H54 (cell line): ENCODE measurements around the gene COL23A1.

ENCODE experiments used
- DNase-seq: peaks from one replicate; pipeline ENCODE4 v3.0.0; 2011; ENCODE audit warnings: low spot score, mixed read lengths; ENCODE audit not compliant: insufficient read length
- FAIRE-seq: peaks from 3 replicates; lab custom pipeline; 2011; peaks lifted over from hg19 to GRCh38; lab: Jason Lieb, UNC
- POLR2A ChIP-seq: IDR thresholded peaks from 2 replicates; pipeline ENCODE4 v1.6.1; 2011; ENCODE audit warnings: low read depth, mild to moderate bottlenecking, low read length

COL23A1 gene

DNA sequence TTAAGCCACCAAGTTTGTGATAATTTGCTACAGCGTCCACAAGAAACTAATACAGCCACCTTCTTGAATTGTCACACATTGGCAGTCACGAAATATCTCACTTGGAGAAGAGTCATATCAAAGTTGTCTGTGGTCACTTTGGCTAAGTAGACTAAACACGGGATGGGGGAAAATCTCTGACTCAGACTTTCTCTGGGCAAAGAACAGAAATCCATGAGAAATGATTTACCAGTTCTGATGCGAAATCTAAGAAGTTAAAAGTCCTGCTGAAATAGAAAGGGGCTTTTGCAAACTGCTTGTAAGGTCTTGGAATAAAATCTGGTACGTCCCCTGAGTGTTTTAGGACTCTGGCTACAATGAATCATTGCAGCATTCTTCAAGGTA is 158.4 kb downstream of the COL23A1 start:
- TF ChIP-seq POLR2A: no peak
- FAIRE-seq (no peak), DNase-seq (no peak)

DNA sequence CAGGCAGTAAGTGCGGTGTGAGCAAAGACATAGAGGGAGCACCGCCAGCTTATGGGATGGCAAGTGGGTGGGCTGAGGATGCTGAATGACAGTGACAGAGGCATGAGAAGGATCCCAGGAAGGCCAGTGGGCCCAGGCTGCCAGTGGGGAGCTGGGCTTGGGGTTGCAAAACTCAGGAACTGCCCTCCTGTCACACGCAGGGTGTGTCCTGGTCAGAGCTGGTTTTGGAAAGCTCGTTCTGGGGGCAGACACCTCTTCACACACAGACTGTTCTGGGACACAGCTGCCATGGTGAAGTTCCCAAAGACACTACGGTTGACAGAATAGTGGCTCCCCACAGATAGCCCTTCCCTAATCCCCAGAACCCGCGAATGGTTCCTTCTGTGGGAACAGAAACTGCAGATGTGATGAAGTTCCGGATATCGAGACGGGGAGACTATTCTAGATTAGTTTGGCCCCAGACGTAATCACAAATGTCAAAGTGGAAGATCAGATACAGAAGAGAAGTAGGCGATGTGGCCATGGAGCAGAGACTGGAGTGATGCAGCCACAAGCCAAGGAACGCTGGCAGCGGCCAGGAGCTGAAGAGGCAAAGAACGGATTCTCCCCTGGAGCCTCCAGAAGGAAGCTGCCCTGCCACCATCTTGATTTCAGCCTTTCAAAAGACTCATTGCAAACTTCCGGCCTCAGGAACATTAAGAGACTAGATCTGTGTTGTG is 159.0 kb downstream of the COL23A1 start:
- DNase-seq: no peak
- no peak for TF ChIP-seq POLR2A

GRCh38 chr5:178430186-178431062 is 159.8 kb downstream of the COL23A1 start:
- TF ChIP-seq POLR2A: no peak
- DNase-seq (no peak), FAIRE-seq (no peak)

More for the DNA sequence above, 159.0 kb downstream of the COL23A1 start:
- no peak for FAIRE-seq

DNA sequence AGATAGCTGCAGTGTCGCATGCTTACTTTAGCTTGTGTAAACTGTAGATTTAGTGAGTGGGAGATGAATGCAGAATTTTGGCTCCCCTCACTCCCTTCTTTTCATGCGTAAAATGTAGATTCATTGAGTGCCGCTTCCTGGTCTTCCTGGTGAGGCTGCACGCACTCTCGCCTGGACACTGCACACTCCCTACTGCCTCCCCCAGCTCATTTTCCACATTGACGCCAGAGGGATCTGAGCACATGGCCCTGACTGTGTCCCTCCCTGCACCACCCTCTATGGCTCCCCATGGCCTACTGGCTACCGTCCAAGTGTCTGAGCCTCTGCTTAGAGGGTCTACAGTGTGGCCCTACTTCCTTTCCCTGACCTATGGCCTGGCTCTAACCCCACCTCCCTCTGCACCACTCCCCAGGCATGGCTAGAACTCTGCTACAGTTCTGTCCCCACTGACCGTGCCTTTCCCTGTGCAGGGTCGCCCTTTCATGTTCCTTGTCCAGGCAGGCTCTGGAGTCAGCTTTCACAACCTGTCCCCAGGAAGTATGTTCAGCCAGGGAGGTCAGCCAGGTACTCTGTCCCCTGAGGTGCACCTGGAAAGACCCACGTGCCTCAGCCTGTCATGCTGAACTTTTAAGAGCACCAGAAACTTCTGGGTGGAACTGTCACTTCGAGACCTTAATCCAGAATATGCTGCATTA is 160.6 kb downstream of the COL23A1 start:
- DNase-seq (no peak), FAIRE-seq (no peak)

DNA sequence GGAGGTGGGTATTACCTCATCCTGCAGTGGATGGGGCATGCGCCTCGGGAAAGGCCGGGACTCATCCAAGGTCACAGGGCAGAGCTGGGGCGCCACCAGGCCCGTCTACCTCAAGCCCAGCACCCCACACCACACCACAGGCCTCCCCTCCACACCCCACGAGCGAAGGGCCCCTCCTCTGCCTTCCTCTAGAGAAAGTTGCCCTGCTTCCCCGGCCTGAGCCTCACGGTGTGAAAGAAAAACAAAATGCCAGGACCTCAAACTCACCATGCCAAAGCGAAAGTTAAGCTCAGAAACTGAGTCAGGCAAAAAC is 161.1 kb downstream of the COL23A1 start:
- FAIRE-seq: no peak
- TF ChIP-seq POLR2A: no peak
- no peak for DNase-seq

More for the DNA sequence above, 160.6 kb downstream of the COL23A1 start:
- TF ChIP-seq POLR2A: no peak

DNA sequence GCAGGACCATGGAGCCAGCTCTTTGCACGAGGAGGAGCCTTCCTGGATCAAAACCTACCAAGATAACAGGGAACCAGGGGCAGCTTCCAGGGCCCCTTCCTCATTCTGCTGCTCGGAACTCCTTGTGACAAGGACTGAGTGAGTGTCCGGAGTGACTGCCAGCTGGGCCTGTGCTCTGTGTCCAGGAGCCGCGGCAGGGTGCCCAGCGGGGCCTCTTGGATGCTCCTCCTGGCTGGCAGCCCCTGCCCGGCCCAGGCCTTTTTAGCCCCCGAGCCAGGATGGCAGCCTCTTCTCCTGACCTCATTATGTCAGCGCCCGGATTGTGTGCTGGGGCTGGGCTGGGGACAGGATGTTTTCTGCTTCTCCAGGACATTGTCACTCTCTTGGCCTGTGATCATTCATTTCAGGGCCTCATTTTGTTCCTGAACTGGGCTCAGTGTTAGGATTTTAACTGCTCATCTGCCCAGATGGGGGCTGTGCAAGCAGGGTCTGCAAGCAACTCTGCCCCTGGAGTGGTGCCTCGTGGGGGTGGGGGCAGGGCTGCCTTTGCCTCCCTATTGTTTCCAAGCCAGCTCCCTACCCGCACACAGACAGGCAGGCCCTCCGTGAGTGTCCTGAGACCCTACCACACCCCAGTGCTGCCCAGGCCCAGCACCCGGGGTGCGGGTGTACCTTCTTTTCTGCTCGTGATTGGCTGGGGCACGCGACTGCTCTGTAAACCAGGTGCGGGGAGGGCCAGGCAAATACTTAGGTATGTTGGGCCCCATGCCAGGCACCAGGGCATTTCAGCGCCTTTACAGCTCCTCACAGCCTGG is 161.6 kb downstream of the COL23A1 start:
- no peak for TF ChIP-seq POLR2A
- FAIRE-seq (no peak), DNase-seq (no peak)

GRCh38 chr5:178427576-178428197 is 162.5 kb downstream of the COL23A1 start:
- DNase-seq: no peak
- FAIRE-seq: no peak
- TF ChIP-seq POLR2A: no peak

DNA sequence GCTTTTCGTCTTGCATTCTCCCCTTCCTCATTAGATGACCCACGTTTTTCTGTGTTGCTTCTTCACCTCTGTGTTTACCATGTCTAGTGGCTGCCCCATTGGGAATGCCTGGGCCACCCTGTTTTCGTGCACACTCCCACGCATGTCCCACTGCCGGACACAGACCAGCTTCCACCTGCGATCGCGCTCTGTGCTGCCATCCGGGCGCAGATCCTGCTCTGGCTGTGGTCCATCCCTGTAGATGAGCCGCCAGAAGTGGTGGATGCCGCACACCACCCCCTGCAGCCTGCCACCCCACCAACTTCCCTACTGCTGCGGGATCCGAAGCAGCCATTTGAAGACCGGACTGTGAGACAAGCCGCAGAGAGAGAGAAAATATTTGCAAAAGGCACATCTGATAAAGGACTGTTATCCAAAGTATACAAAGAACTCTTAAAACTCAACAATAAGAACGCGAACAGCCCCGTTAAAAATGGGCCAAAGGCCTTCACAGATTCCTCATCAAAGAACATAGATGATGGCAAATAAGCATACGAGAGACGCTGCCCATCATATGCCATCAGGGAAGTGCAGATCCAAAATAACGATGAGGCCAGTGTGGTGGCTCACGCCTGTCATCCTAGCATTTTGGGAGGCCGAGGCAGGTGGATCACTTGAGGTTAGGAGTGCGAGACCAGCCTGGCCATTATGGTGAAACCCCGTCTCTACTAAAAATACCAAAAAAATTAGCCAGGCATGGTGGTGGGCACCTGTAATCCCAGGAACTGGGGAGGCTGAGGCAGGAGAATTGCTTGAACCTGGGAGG is 163.7 kb downstream of the COL23A1 start:
- DNase-seq (no peak), FAIRE-seq (no peak)
- TF ChIP-seq POLR2A: no peak

GRCh38 chr5:178425621-178426068 is 164.5 kb downstream of the COL23A1 start:
- TF ChIP-seq POLR2A: no peak
- FAIRE-seq: no peak

GRCh38 chr5:178424810-178425177 is 165.4 kb downstream of the COL23A1 start:
- no peak for TF ChIP-seq POLR2A
- DNase-seq: no peak
- FAIRE-seq: no peak

More at GRCh38 chr5:178425621-178426068, 164.5 kb downstream of the COL23A1 start:
- no peak for DNase-seq

DNA sequence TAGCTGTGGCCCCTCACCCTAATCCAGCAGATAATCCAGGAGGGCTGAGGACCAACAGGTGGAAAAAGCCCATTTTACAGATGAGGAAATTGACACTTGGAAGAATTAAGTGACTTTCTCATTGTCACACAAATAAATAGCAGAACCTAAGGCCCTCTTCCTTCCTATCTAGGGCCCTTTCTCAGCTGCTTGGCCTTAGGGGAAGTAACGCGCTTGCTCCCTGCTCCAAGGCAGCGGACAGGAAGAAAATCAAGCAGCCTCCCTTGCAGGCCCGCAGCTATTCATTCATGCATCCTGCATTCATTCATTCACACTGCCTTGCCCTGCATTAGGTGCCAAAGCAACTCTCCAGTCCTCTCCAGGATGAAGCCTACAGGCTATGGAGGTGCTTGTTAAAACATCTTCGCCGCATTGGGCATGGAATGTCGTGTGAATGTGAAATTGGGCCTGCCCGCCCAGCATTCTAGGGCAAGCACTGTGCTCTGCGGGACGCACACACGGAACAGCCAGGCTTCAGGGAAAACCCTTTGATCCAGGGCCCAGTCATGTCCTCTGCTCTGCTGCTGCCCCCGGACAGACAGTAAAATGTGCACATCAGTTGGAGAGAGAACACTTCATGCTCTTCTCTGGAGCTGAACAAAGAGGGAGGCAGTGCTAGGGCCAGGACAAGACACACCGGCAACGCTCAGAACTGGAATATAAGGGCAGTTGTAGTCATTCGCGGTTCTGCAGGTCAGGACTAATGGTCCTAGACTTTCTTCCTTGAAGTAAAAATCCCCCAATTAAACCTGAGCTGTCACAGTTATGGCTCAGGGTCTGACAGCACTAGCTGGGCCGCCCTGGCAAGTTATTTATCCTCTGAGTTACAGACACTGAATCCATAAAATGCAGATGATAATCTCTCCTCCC is 166.0 kb downstream of the COL23A1 start:
- TF ChIP-seq POLR2A: no peak
- DNase-seq (no peak), FAIRE-seq (no peak)
